Fibroblast of pulmonary artery (primary cell): ENCODE measurements around the gene APOL2.

Experiments
- DNase-seq: peaks from one replicate; pipeline ENCODE4 v3.0.0-alpha.2; 2010; ENCODE audit warnings: low read depth
- H3K4me3 ChIP-seq: replicated peaks from 2 replicates; pipeline ENCODE4 v1.5.1; 2011; ENCODE audit warnings: low read depth, mild to moderate bottlenecking, control low read depth, low read length, moderate library complexity
- TF ChIP-seq, protein P1 (sequence below): IDR thresholded peaks from 2 replicates; pipeline ENCODE4 v1.5.1; 2011; ENCODE audit warnings: mild to moderate bottlenecking, control low read depth, low read length, inconsistent platforms; ENCODE audit errors: missing control alignments

The APOL2 gene

DNA sequence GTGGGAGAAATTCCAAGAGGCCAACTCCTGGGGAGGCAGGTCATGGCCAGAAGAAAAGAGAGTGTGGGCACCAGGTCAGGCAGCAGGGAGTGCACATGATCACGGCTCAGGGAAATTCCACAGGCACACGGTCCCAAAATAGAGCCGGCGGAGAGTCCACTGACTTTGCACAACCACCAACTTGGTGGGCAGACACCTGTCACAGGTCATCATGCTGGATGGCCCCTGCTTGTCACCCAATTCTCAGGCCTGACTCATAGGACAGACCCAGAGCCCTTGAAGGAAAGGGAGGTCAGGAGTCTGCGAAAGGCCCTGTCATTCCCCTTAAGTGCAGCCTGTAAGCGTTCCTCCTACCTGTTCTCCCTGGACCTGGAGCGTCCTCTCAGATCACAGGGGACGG, 15.8 kb downstream of the APOL2 start:
- no peak for DNase-seq
- H3K4me3 ChIP-seq: no peak overlapping the region
- TF ChIP-seq, protein P1, sequence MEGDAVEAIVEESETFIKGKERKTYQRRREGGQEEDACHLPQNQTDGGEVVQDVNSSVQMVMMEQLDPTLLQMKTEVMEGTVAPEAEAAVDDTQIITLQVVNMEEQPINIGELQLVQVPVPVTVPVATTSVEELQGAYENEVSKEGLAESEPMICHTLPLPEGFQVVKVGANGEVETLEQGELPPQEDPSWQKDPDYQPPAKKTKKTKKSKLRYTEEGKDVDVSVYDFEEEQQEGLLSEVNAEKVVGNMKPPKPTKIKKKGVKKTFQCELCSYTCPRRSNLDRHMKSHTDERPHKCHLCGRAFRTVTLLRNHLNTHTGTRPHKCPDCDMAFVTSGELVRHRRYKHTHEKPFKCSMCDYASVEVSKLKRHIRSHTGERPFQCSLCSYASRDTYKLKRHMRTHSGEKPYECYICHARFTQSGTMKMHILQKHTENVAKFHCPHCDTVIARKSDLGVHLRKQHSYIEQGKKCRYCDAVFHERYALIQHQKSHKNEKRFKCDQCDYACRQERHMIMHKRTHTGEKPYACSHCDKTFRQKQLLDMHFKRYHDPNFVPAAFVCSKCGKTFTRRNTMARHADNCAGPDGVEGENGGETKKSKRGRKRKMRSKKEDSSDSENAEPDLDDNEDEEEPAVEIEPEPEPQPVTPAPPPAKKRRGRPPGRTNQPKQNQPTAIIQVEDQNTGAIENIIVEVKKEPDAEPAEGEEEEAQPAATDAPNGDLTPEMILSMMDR: no peak

DNA sequence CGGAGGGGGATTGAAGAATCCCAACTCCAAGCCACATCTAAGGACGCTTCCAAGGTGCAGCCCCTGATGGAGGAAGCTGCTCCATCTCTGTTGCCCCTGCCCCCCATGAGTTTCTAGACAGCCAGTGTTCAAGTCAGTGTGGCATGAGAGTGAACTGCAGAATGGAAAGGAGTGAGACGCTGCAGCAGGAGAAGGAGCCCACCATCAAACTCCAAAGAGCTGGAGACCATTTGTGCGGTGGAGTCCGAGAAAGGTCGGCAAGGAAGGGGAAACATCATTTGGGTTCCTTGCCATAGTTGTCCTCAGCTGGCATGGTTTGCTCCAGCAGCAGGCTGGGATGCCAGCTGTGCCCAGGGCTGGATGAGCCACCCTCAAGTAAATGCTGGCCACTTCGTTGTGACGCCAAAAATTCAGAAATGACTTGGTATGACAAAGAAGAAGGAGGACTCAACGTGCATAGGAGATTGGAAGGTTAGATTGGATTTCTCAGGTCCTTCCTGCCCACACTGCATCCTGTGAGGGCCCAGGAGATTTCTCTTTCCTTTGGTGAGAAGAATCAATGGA, 16.4 kb downstream of the APOL2 start:
- DNase-seq: no peak
- TF ChIP-seq, protein P1: no peak

DNA sequence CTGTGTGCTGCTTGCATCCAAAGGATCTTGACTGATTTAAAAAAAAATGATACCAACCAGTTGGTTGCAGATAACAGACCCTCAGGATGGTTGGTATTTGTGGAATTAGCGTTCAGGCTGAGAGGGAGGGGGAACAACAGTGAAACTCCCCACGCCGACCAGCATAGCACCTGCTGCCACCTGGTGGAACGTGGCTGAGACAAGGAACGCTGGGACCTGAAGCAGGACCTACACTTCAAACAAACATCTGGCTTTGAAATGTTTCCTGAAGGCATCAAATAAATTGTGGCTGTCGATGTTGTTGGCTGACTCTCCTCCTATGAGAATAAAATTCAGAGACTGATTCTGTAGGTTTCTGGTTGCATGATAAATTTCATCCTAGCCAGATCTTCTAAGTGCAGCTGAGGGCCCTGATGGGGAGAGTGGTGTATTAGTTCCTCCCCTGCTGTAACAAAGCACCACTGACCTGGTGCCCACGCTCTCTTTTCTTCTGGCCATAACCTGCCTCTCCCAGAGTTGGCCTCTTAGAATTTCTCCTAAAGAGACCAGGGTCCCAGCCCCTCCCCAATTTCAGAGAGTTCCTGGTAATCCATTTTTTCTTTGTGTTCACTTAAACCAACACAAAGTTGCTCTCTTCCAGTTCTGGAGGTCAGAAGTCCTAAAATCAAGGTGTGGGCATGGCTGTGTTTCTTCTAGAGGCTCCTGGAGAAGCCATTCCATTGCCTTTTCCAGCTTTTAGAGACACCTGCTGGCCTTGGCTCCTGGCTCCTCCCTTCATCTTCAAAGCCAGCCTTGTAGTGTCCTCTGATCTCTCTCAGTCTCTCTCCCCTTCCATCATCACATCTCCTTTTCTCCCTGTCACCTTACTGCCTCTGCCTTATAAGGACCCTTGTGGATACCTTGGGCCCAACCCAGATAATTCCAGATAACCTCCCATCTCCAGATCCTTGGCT, 17.3 kb downstream of the APOL2 start:
- H3K4me3 ChIP-seq: no peak overlapping the region
- peak; percentile 53 for DNase-seq
- TF ChIP-seq, protein P1: peak; percentile 80

More for the DNA sequence above, 16.4 kb downstream of the APOL2 start:
- H3K4me3 ChIP-seq: no peak overlapping the region

- peak; percentile 57 for DNase-seq
- TF ChIP-seq, protein P1: no peak
- no peak overlapping the region for H3K4me3 ChIP-seq
Measured at GRCh38 chr22:36220451-36220921, 18.8 kb downstream of the APOL2 start.

- TF ChIP-seq, protein P1: no peak
- no peak for DNase-seq
Measured at GRCh38 chr22:36218648-36219193, 20.6 kb downstream of the APOL2 start.

GRCh38 chr22:36215981-36216380, 23.3 kb downstream of the APOL2 start:
- H3K4me3 ChIP-seq: no peak overlapping the region
- no peak for DNase-seq
- TF ChIP-seq, protein P1: no peak

More at GRCh38 chr22:36218648-36219193, 20.6 kb downstream of the APOL2 start:
- no peak overlapping the region for H3K4me3 ChIP-seq
